ENCODE measurements around the gene ULBP1.
"Not testable (repeated sequence)": the region's sequence is repeated elsewhere in the genome, so short reads cannot be mapped to it uniquely, and the experiment has no call there.

The ULBP1 gene

DNA sequence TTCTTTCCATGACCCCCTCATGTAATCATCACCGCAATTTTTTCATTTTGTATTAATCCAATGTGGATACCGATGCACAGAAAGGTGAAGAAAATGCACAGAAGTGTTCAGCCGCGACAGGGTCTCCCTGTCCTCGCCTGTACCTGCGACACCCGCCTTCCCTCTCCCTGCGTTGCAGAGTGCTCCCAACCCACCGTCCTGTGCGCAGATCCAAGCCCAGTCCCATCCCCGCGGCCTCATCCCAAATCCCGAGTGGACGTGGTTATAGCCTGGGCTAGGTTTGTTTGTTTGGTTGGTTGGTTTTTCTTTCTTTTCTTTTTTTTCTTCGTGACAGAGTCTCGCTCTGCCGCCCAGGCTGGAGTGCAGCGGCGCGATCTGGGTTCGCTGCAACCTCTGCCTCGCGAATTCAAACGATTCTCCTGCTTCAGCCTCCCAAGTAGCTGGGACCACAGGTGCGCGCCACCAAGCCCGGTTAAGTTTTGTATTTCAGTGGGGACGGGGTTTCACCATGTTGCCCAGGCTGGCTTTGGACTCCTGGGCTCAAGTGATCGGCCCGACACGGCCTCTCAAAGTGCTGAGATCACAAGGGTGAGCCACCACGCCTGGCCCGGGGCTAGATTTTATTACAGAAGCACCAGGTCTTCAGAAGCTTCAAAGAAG lies 40.3 kb upstream of the ULBP1 start:
- DNase-seq (ENCODE audit: insufficient read length, low spot score) (no peak), FAIRE-seq (peak; percentile 23)
- no peak for TF ChIP-seq SPI1 (IDR thresholded peaks at IDR 0.05; ENCODE audit: low read depth, low read length)
- no peak for TF ChIP-seq POLR2AphosphoS5 (IDR thresholded peaks at IDR 0.05; ENCODE audit: low read depth, low read length)
- TF ChIP-seq TAF1 (IDR thresholded peaks at IDR 0.05; ENCODE audit: low read depth, low read length): no peak

DNA sequence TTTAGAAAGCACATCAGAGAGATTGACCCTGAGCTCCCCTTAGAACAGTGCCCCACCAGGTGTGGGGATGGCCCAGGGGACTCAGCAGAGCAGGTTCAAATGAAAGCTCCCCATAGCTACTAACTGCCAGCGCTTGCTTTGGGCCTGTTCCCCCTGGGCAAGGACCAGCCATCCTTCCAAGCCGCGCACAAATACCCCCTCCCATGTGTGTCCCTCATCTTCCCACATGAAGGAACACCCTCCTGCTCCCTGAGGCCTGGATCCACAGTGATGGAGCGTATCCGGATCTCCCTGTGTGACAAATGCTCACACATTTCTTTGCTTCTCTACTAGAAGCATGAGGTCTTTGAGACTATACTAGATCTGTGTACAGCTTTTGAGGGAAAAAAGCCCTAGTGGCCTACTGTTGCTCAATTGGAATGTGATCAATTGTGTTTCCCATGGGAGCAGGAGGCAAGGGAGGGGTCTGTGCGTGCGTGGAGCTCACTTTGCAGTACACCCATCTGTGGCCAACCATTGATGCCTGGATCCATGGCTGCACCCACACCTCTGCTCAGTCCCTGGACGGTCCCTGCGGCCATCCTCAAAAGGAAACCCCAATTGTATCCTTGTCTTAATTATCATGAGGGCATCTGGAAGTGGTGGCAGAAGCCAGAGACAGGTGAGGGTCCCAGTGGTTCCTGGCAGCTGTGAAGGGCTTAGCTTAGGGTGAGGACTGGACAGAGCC lies 39.4 kb upstream of the ULBP1 start:
- DNase-seq (ENCODE audit: insufficient read length, low spot score) (no peak), FAIRE-seq (no peak)
- no peak for TF ChIP-seq SPI1 (IDR thresholded peaks at IDR 0.05; ENCODE audit: low read depth, low read length)
- TF ChIP-seq POLR2A (IDR thresholded peaks at IDR 0.05; ENCODE audit: low read depth, low read length): no peak
- TF ChIP-seq TAF1 (IDR thresholded peaks at IDR 0.05; ENCODE audit: low read depth, low read length): no peak
- TF ChIP-seq POLR2AphosphoS5 (IDR thresholded peaks at IDR 0.05; ENCODE audit: low read depth, low read length): no peak
- no peak for TF ChIP-seq POU2F2 (IDR thresholded peaks at IDR 0.05; ENCODE audit: low read depth, low read length)

DNA sequence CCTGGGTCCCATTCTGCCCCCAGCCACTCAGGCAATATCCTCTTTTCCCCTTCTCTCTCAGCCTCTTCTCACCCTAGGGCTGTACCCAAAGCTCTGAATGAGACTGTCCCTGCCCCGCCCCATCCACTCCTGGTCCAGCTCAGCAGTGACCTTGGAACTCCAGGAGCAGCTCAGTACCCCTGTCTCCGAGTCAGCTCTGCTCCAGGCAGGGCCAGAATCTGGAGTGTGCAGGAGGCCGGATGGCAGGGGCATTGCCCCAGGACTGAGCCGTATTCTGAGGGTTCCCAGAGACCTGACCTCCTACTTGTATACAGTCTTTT lies 38.9 kb upstream of the ULBP1 start:
- no peak for FAIRE-seq
- TF ChIP-seq PAX5 (IDR thresholded peaks at IDR 0.05; ENCODE audit: insufficient read depth, low read length, severe bottlenecking) (no peak), SPI1 (IDR thresholded peaks at IDR 0.05; ENCODE audit: low read depth, low read length) (no peak), TAF1 (IDR thresholded peaks at IDR 0.05; ENCODE audit: low read depth, low read length) (no peak), POLR2A (IDR thresholded peaks at IDR 0.05; ENCODE audit: low read depth, low read length) (no peak), POLR2AphosphoS5 (IDR thresholded peaks at IDR 0.05; ENCODE audit: low read depth, low read length) (no peak), POU2F2 (IDR thresholded peaks at IDR 0.05; ENCODE audit: low read depth, low read length) (no peak)
- no peak for DNase-seq (ENCODE audit: insufficient read length, low spot score)

DNA sequence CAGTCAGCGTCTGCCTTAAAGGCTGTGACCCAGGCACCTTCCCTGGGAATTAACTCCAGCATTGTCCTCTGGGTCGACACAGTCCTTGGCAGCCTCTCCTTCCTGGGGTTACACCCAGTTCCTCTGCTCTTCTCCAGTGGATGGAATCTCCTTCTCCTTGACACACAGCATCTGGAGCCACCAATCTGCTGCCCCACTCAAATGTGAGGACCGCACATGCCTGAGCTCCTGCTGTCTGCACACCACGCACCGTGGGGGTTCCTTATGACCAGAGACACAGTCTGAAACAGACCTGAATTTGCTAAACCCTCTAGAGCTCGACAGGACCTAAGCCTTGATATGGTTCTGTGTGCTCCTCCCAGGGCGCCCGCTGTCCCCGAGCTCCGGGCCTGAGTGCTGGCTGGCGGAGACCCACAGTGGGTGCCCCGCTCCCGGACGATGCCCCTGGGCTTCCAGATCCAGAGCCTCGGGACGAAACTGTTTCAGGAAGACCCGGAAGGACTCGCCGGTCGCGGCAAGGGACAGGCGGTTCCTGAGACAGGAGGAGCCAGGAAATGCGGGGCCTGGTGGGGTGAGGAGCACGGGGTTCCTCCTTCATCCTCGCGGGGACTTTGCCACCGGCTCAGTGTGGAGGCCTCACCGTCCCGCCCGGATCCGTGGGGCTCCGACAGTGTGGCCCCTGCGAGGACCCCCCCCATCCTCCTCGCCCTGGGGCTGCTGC lies 38.3 kb upstream of the ULBP1 start:
- FAIRE-seq (no peak), DNase-seq (ENCODE audit: insufficient read length, low spot score) (no peak)
- TF ChIP-seq TAF1 (IDR thresholded peaks at IDR 0.05; ENCODE audit: low read depth, low read length): no peak
- no peak for TF ChIP-seq POLR2AphosphoS5 (IDR thresholded peaks at IDR 0.05; ENCODE audit: low read depth, low read length)
- no peak for TF ChIP-seq SPI1 (IDR thresholded peaks at IDR 0.05; ENCODE audit: low read depth, low read length)
- no peak for TF ChIP-seq PAX5 (IDR thresholded peaks at IDR 0.05; ENCODE audit: insufficient read depth, low read length, severe bottlenecking)
- TF ChIP-seq POLR2A (IDR thresholded peaks at IDR 0.05; ENCODE audit: low read depth, low read length): no peak
- no peak for TF ChIP-seq POU2F2 (IDR thresholded peaks at IDR 0.05; ENCODE audit: low read depth, low read length)

DNA sequence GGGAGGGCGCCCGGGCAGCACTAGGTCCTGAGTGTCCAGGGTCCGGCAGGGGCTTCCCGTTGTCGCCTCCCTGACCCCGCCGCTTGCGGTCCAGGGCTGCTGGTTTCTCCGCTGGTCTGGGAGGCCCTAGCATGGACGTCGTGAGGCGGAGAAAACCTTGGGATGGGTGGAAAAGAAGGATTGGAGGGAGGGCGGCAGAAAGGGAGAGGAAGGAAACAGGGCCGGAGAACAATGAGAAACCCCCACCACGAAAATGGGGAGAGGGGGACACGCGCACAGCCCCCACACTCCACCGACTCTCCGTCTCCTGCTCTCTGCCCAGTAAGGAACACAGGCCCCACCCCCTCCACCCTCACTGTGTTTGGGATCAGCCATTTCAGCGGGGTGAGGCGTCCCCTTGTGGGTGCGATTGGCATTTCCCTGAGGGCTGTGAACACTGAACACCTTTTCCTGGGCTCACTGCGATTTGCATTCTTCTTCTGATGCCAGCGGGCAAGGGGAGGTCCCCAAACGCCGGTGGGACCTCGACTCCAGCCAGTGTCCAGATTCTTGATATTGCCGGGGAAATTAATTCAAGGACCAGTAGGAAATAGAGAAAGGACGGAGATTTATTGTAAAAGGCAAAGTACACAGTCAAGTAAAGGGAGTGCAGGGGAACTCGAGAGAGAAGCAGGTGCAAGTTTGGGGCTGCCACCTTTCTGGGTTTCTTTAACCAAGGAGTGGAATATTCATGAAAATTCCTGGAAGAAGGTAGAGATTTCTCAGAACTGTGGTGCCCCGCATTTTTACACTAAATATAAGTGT lies 37.6 kb upstream of the ULBP1 start:
- TF ChIP-seq SPI1 (IDR thresholded peaks at IDR 0.05; ENCODE audit: low read depth, low read length) (no peak), TAF1 (IDR thresholded peaks at IDR 0.05; ENCODE audit: low read depth, low read length) (no peak), POU2F2 (IDR thresholded peaks at IDR 0.05; ENCODE audit: low read depth, low read length) (no peak), PAX5 (IDR thresholded peaks at IDR 0.05; ENCODE audit: insufficient read depth, low read length, severe bottlenecking) (no peak), POLR2A (IDR thresholded peaks at IDR 0.05; ENCODE audit: low read depth, low read length) (no peak), POLR2AphosphoS5 (IDR thresholded peaks at IDR 0.05; ENCODE audit: low read depth, low read length) (no peak)
- FAIRE-seq (peak; percentile 58), DNase-seq (ENCODE audit: insufficient read length, low spot score) (no peak)

DNA sequence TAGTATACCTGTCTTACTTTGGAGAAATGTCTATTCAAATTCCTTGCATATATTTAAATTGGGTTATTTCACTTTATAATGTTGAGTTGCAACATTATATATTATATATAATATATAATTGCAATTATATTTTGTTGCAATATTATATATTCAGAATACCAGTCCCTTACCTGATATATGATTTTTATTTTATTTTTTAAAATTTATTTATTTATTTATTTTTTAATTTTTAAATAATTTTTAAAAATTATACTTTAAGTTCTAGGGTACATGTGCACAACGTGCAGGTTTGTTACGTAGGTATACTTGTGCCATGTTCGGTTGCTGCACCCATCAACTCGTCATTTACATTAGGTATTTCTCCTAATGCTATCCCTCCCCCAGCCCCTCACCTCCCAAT lies 36.7 kb upstream of the ULBP1 start:
- FAIRE-seq: not testable (repeated sequence)

DNA sequence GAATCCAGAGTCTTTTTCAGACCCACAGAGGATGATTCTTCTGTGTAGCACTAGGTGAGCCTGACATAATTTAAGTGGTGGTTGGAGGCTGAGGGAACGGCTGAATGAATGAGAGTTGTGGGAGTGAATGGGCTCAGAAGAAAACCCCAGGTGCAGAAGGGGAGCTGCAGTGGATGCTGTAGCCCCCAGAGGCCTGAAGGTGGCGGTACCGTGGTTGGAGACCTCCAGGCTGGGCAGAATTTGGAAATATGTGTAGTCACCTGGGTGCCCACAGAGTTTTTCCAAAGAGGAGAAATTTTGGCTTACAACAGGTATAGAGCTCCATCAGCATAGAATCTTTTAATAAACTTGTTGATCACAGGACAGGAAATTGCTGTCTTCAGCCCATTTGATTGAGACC lies 34.3 kb upstream of the ULBP1 start:
- FAIRE-seq (no peak), DNase-seq (ENCODE audit: insufficient read length, low spot score) (no peak)
- no peak for TF ChIP-seq POU2F2 (IDR thresholded peaks at IDR 0.05; ENCODE audit: low read depth, low read length)
- no peak for TF ChIP-seq TAF1 (IDR thresholded peaks at IDR 0.05; ENCODE audit: low read depth, low read length)
- no peak for TF ChIP-seq PAX5 (IDR thresholded peaks at IDR 0.05; ENCODE audit: insufficient read depth, low read length, severe bottlenecking)
- TF ChIP-seq SPI1 (IDR thresholded peaks at IDR 0.05; ENCODE audit: low read depth, low read length): no peak
- no peak for TF ChIP-seq POLR2A (IDR thresholded peaks at IDR 0.05; ENCODE audit: low read depth, low read length)
- TF ChIP-seq POLR2AphosphoS5 (IDR thresholded peaks at IDR 0.05; ENCODE audit: low read depth, low read length): no peak

More for the DNA sequence above, 36.7 kb upstream of the ULBP1 start:
- DNase-seq (ENCODE audit: insufficient read length, low spot score): not testable (repeated sequence)

DNA sequence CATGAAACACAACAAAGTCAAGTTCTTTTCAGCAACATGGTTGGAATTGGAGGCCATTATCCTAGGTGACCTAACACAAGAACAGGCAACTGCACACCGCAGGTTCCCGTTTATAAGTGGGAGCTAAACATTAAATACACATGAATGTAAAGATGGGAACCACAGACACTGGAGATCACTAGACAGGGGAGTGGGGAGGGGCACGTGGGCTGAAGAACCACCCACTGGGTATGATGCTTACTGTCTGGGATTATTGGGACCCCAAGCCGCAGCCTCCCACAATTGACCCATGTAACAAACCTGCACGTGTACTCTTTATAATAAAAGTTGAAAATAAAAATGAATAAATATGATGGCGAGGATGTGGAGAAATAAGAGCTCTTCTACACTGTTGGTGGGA lies 32.2 kb upstream of the ULBP1 start:
- DNase-seq (ENCODE audit: insufficient read length, low spot score) (no peak), FAIRE-seq (no peak)
- TF ChIP-seq TAF1 (IDR thresholded peaks at IDR 0.05; ENCODE audit: low read depth, low read length) (no peak), PAX5 (IDR thresholded peaks at IDR 0.05; ENCODE audit: insufficient read depth, low read length, severe bottlenecking) (no peak), SPI1 (IDR thresholded peaks at IDR 0.05; ENCODE audit: low read depth, low read length) (no peak), POLR2A (IDR thresholded peaks at IDR 0.05; ENCODE audit: low read depth, low read length) (no peak), POLR2AphosphoS5 (IDR thresholded peaks at IDR 0.05; ENCODE audit: low read depth, low read length) (no peak), POU2F2 (IDR thresholded peaks at IDR 0.05; ENCODE audit: low read depth, low read length) (no peak)

DNA sequence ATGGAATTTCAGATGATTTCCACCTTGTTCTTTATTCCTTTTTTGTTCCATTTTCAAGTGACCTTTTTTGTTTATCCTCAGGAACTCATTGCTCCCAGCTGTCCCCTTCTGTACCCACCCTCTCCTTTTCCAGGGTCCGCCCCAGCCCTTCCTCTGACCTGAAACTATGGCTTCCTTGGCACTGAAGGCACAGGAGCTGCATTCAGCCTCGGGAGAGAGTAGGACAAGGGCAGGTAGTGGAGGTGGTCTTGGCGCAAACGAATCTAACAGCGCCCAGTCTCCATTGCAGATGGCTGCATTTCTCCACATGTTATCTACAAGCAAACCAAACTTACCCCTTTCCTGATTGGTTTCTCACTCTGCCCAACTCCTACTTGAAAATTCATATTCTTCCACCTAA lies 30.7 kb upstream of the ULBP1 start:
- DNase-seq (ENCODE audit: insufficient read length, low spot score) (no peak), FAIRE-seq (no peak)
- no peak for TF ChIP-seq PAX5 (IDR thresholded peaks at IDR 0.05; ENCODE audit: insufficient read depth, low read length, severe bottlenecking)

Measured in GM12891 (cell line).